Activated CD4-positive, alpha-beta memory T cell treated with anti-CD3 and anti-CD28 coated beads, Interleukin-2, amount 10 ng/mL, durations not matched to agents 7 days and 5 days (primary cell): ENCODE data around the gene SEH1L. TPM values are rescaled to one million over a fixed set of nuclear protein-coding genes. Genes with fewer than 3 reads are reported as not detected.
"Not testable (repeated sequence)": the region's sequence is repeated elsewhere in the genome, so short reads cannot be mapped to it uniquely, and the experiment has no call there.

Source experiments
- CTCF ChIA-PET: fragments of 350-600 bp; sonication (Branson Sonifier 250); formaldehyde crosslinking; loops from one replicate; lab custom pipeline; 2021; ENCODE audit warnings: antibody characterized with exemption, inconsistent platforms; lab: Charles Lee
- POLR2A ChIA-PET: fragments of 350-600 bp; sonication (Branson Sonifier 250); formaldehyde crosslinking; loops from one replicate; lab custom pipeline; 2021; ENCODE audit warnings: antibody characterized with exemption; lab: Charles Lee
- DNase-seq: peaks from one replicate; pipeline ENCODE4 v3.0.0-alpha.2; 2020
- H3K27ac Mint-ChIP-seq: one replicate; pipeline ENCODE4 v1.8.0; 2021; ENCODE audit warnings: mild to moderate bottlenecking, mixed read lengths
- H3K27me3 Mint-ChIP-seq: one replicate; pipeline ENCODE4 v1.8.0; 2021; ENCODE audit warnings: mixed read lengths
- H3K36me3 Mint-ChIP-seq: one replicate; pipeline ENCODE4 v1.8.0; 2021; ENCODE audit warnings: low read depth, mixed read lengths
- H3K4me1 Mint-ChIP-seq: one replicate; pipeline ENCODE4 v1.8.0; 2021; ENCODE audit warnings: mixed read lengths
- H3K4me3 Mint-ChIP-seq: one replicate; pipeline ENCODE4 v1.8.0; 2021; ENCODE audit warnings: mild to moderate bottlenecking, mixed read lengths
- H3K9me3 Mint-ChIP-seq: one replicate; pipeline ENCODE4 v1.8.0; 2021; ENCODE audit warnings: mixed read lengths
- total RNA-seq, 2 experiments: library from RNA; stranded (reverse); gene quantifications; one replicate each; pipeline ENCODE4 v1.2.3, GENCODE V29; 2021

The SEH1L gene
- total RNA-seq, 2 experiments from 2014 or later = 36.3 to 41.6 TPM

- H3K36me3 Mint-ChIP-seq = peaks cover 26% of the 10 kb centered on the region
- DNase-seq = peak; percentile 98
- H3K27ac Mint-ChIP-seq = peak overlapping the region; percentile 98
- H3K27me3 Mint-ChIP-seq = no peaks in the 10 kb centered on the region
- ChIA-PET POLR2A (interaction anchor here (0.6 to 6.0 kb wide), 20 partner anchors 9 to 571 kb away, joined by 3 to 68 read pairs (median 4); partner anchors contain the start of genes AFG3L2, CEP192, CEP76 and PSMG2), CTCF (interaction anchor here (0.7 to 1.2 kb wide), 5 partner anchors 43 to 571 kb away, joined by 3 to 7 read pairs (median 3); partner anchors contain the start of genes AFG3L2, CEP192 and CEP76)
- H3K4me3 Mint-ChIP-seq = peak overlapping the region; percentile 96
- peaks cover 45% of the 10 kb centered on the region for H3K4me1 Mint-ChIP-seq
- H3K9me3 Mint-ChIP-seq = no peaks in the 10 kb centered on the region
Observed at GRCh38 chr18:12948050-12948804, 416 bp downstream of the SEH1L start.

GRCh38 chr18:12958478-12958877 is 10.7 kb downstream of the SEH1L start:
- peaks cover 2% of the 10 kb centered on the region for H3K4me1 Mint-ChIP-seq
- no peak overlapping the region for H3K4me3 Mint-ChIP-seq
- ChIA-PET CTCF (interaction anchor here (0.7 kb wide), 1 partner anchor 163 kb away, joined by 5 read pairs; no protein-coding TSS in a partner anchor), POLR2A (no interaction called here)
- H3K9me3 Mint-ChIP-seq = no peaks in the 10 kb centered on the region
- DNase-seq = no peak
- peaks cover 43% of the 10 kb centered on the region for H3K36me3 Mint-ChIP-seq
- no peak overlapping the region for H3K27ac Mint-ChIP-seq
- H3K27me3 Mint-ChIP-seq = no peaks in the 10 kb centered on the region

- Mint-ChIP-seq H3K27me3 (no peaks in the 10 kb centered on the region), H3K4me1 (peaks cover 2% of the 10 kb centered on the region), H3K27ac (no peak overlapping the region), H3K4me3 (no peak overlapping the region), H3K9me3 (no peaks in the 10 kb centered on the region), H3K36me3 (peaks cover 47% of the 10 kb centered on the region)
- DNase-seq = no peak
- ChIA-PET CTCF (no interaction called here), POLR2A (no interaction called here)
Observed at GRCh38 chr18:12960395-12960794, 12.6 kb downstream of the SEH1L start.

GRCh38 chr18:12960853-12961397 is 13.1 kb downstream of the SEH1L start:
- CTCF ChIA-PET = no interaction called here
- H3K36me3 Mint-ChIP-seq = peaks cover 49% of the 10 kb centered on the region
- no peak for DNase-seq

GRCh38 chr18:12963069-12963468 is 15.3 kb downstream of the SEH1L start:
- H3K27me3 Mint-ChIP-seq = no peaks in the 10 kb centered on the region
- CTCF ChIA-PET = interaction anchor here (0.5 kb wide), 1 partner anchor 90 kb away, joined by 3 read pairs; no protein-coding TSS in a partner anchor

More at GRCh38 chr18:12960853-12961397, 13.1 kb downstream of the SEH1L start:
- peaks cover 2% of the 10 kb centered on the region for H3K4me1 Mint-ChIP-seq
- POLR2A ChIA-PET = interaction anchor here (2.8 kb wide), 1 partner anchor 12 kb away, joined by 9 read pairs; the partner anchor contains the start of gene SEH1L
- no peaks in the 10 kb centered on the region for H3K9me3 Mint-ChIP-seq
- no peak overlapping the region for H3K27ac Mint-ChIP-seq
- no peak overlapping the region for H3K4me3 Mint-ChIP-seq
- no peaks in the 10 kb centered on the region for H3K27me3 Mint-ChIP-seq

GRCh38 chr18:12968115-12968514 is 20.3 kb downstream of the SEH1L start:
- no peaks in the 10 kb centered on the region for H3K9me3 Mint-ChIP-seq
- peaks cover 21% of the 10 kb centered on the region for H3K4me1 Mint-ChIP-seq
- ChIA-PET CTCF (no interaction called here), POLR2A (no interaction called here)
- no peak overlapping the region for H3K4me3 Mint-ChIP-seq
- no peak for DNase-seq
- no peak overlapping the region for H3K27ac Mint-ChIP-seq
- peaks cover 55% of the 10 kb centered on the region for H3K36me3 Mint-ChIP-seq
- no peaks in the 10 kb centered on the region for H3K27me3 Mint-ChIP-seq

More at GRCh38 chr18:12963069-12963468, 15.3 kb downstream of the SEH1L start:
- Mint-ChIP-seq H3K4me1 (peaks cover 6% of the 10 kb centered on the region), H3K4me3 (no peak overlapping the region), H3K27ac (no peak overlapping the region), H3K36me3 (peaks cover 51% of the 10 kb centered on the region), H3K9me3 (no peaks in the 10 kb centered on the region)
- DNase-seq = no peak
- POLR2A ChIA-PET = interaction anchor here (2.8 kb wide), 1 partner anchor 14 kb away, joined by 9 read pairs; the partner anchor contains the start of gene SEH1L

- Mint-ChIP-seq H3K27ac (no peak overlapping the region), H3K36me3 (peaks cover 50% of the 10 kb centered on the region), H3K27me3 (no peaks in the 10 kb centered on the region), H3K4me1 (peaks cover 21% of the 10 kb centered on the region), H3K9me3 (no peaks in the 10 kb centered on the region), H3K4me3 (no peak overlapping the region)
- ChIA-PET CTCF (no interaction called here), POLR2A (interaction anchor here (1.1 to 3.3 kb wide), 3 partner anchors 20 to 266 kb away, joined by 3 to 15 read pairs (median 3); partner anchors contain the start of genes CEP192, CEP76 and SEH1L)
- no peak for DNase-seq
Observed at GRCh38 chr18:12968619-12969018, 20.8 kb downstream of the SEH1L start.

- no peak overlapping the region for H3K27ac Mint-ChIP-seq
- H3K4me1 Mint-ChIP-seq = peaks cover 11% of the 10 kb centered on the region
- H3K36me3 Mint-ChIP-seq = peaks cover 41% of the 10 kb centered on the region
- no peaks in the 10 kb centered on the region for H3K27me3 Mint-ChIP-seq
- POLR2A ChIA-PET = interaction anchor here (1.2 kb wide), 1 partner anchor 17 kb away, joined by 5 read pairs; the partner anchor contains the start of gene CEP192
- no peak overlapping the region for H3K4me3 Mint-ChIP-seq
- DNase-seq = no peak
- no peaks in the 10 kb centered on the region for H3K9me3 Mint-ChIP-seq
- CTCF ChIA-PET = no interaction called here
Observed at GRCh38 chr18:12973562-12974213, 25.9 kb downstream of the SEH1L start.

- CTCF ChIA-PET = no interaction called here
- POLR2A ChIA-PET = interaction anchor here (3.4 kb wide), 1 partner anchor 15 kb away, joined by 20 read pairs; the partner anchor contains the start of gene CEP192
Observed at GRCh38 chr18:12975488-12975887, 27.7 kb downstream of the SEH1L start.

GRCh38 chr18:12976305-12976704 is 28.5 kb downstream of the SEH1L start:
- Mint-ChIP-seq H3K36me3 (peaks cover 36% of the 10 kb centered on the region), H3K9me3 (no peaks in the 10 kb centered on the region), H3K4me1 (no peaks in the 10 kb centered on the region), H3K27ac (no peak overlapping the region), H3K27me3 (no peaks in the 10 kb centered on the region), H3K4me3 (no peak overlapping the region)
- DNase-seq = no peak
- CTCF ChIA-PET = no interaction called here
- POLR2A ChIA-PET = interaction anchor here (3.4 kb wide), 1 partner anchor 14 kb away, joined by 20 read pairs; the partner anchor contains the start of gene CEP192

More at GRCh38 chr18:12975488-12975887, 27.7 kb downstream of the SEH1L start:
- Mint-ChIP-seq H3K4me1 (no peaks in the 10 kb centered on the region), H3K4me3 (no peak overlapping the region), H3K36me3 (peaks cover 42% of the 10 kb centered on the region), H3K27me3 (no peaks in the 10 kb centered on the region), H3K27ac (no peak overlapping the region), H3K9me3 (no peaks in the 10 kb centered on the region)
- DNase-seq = no peak

- H3K9me3 Mint-ChIP-seq, H3K4me3 Mint-ChIP-seq, POLR2A ChIA-PET, H3K4me1 Mint-ChIP-seq, H3K27me3 Mint-ChIP-seq, DNase-seq, H3K27ac Mint-ChIP-seq, CTCF ChIA-PET: not testable (repeated sequence)
- H3K36me3 Mint-ChIP-seq = peaks cover 25% of the 10 kb centered on the region
Observed at GRCh38 chr18:12980065-12980464, 32.3 kb downstream of the SEH1L start.

- H3K27me3 Mint-ChIP-seq = no peaks in the 10 kb centered on the region
- CTCF ChIA-PET = interaction anchor here (0.9 kb wide), 1 partner anchor 91 kb away, joined by 3 read pairs; no protein-coding TSS in a partner anchor
- no peak for DNase-seq
- no peaks in the 10 kb centered on the region for H3K9me3 Mint-ChIP-seq
- H3K27ac Mint-ChIP-seq = peak overlapping the region; percentile 95
- POLR2A ChIA-PET = interaction anchor here (1.0 to 5.7 kb wide), 10 partner anchors 9 to 288 kb away, joined by 3 to 68 read pairs (median 10); partner anchors contain the start of genes CEP76, PSMG2, PTPN2 and SEH1L
- peaks cover 23% of the 10 kb centered on the region for H3K4me1 Mint-ChIP-seq
- H3K36me3 Mint-ChIP-seq = peaks cover 35% of the 10 kb centered on the region
- H3K4me3 Mint-ChIP-seq = peak overlapping the region; percentile 98
Observed at GRCh38 chr18:12989397-12990122, 41.7 kb downstream of the SEH1L start.
